ENCODE results near the gene SCGB2A2.
A peak's percentile ranks its signal among the peaks of the same experiment; 100 is the strongest.

The SCGB2A2 gene

DNA sequence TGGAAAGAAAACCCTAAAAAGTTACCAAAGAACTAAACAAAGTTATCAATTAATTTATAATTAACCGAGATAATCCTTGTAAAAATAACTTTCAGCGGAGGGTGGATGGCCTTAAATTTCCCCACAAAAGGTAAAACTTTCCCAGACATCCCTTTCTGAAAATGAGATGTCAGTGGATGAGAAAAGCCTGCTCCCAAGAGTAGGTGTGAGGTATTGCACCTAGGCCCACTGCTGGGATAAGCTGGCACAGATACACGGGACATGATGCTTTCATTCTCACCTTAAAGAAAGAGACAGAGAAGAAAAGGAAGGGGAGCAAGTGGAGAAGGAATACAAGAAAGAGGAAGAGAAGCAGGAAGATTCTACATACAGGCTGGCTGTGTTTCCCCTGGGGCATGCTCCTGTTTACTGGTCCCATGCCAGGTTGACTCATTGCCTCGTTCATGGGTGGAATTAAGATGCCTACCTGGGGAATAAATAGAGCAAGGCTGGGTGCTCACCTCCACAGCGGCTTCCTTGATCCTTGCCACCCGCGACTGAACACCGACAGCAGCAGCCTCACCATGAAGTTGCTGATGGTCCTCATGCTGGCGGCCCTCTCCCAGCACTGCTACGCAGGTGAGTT lies at the start of gene SCGB2A2:
Gene SCGB2A2 (plus strand): TSS at position 505 of the 625 bp plus-strand sequence. CDS start 59 bp downstream, at position 564.
- DNase-seq: peak; percentile 60

GRCh38 chr11:62221498-62221897 lies 48.5 kb upstream of the SCGB2A2 start:
- DNase-seq: no peak

DNA sequence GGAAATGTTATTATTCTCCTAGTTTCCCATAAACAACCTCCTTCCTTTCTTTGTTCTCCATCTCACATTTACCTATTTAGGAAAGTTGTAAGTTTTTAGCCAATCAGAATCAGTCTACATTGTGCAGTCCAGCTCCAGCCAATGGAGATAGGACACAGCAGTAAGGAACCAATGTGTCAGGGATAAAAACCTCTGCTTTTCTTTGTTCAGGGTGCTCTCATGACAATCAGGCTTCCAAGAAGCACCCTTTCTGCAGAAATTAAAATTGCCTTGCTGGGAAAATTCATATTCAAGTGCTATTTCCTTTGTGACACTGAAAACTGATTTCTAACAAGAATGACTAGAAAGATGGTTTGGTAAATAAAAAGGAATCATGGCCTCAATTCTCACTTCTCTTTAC lies 46.9 kb upstream of the SCGB2A2 start:
- peak; percentile 52 for DNase-seq

- DNase-seq: peak; percentile 11
Observed at GRCh38 chr11:62233730-62234129, 36.2 kb upstream of the SCGB2A2 start.

DNA sequence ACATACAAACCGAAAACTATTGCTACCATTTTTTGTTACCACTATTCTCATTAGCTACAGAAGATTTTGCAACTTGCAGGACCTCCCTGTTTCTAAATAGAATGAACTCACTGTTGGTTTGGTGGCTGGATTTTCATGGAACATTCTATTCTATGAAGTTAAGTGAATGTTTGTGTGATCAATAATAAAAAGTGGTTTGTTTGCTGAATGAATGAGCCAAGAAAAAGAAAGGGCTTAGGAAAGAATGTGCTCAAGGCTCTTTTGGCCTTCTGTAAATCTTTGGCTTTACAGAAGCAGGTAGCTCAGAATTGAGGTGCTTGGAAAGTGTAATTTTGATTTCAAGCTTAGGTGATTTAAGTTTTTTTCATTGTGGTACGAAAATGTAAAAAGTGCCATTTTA lies 33.8 kb upstream of the SCGB2A2 start:
- no peak for DNase-seq

DNA sequence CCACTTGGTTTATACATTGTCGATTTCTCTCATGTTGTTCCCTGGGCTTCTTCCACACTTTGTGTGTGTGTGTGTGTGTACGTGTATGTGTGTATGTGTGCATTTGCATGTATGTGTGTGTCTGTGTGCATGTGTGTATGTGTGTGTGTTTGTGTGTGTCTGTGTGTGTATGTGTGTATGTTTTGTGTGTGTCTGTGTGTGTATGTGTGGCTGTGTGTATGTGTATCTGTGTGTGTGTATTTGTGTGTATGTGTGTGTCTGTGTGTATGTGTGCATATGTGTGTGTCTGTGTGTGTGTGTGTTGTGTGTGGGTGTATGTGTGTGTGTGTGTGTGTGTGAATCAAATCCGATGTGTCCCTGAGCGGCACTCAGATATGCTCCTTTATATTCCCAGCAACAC lies 32.5 kb upstream of the SCGB2A2 start:
- no peak for DNase-seq

GRCh38 chr11:62238151-62238550 lies 31.8 kb upstream of the SCGB2A2 start:
- no peak for DNase-seq

DNA sequence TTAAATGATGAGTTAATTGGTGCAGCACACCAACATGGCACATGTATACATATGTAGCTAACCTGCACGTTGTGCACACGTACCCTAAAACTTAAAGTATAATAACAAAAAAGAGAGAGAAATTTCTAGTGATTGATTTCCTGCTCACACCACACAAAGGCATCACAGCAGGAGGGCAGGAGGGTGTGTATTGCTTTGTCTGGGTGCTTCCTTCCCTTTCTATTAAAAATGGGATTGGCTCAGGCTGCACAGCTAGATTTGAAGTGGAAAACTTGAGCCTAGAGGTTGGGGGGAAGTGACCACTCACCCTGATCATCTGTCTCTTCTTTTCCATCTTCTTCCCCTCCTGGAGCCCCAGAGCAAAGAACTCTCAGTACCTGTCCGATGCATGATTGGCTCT lies 28.9 kb upstream of the SCGB2A2 start:
- no peak for DNase-seq

DNA sequence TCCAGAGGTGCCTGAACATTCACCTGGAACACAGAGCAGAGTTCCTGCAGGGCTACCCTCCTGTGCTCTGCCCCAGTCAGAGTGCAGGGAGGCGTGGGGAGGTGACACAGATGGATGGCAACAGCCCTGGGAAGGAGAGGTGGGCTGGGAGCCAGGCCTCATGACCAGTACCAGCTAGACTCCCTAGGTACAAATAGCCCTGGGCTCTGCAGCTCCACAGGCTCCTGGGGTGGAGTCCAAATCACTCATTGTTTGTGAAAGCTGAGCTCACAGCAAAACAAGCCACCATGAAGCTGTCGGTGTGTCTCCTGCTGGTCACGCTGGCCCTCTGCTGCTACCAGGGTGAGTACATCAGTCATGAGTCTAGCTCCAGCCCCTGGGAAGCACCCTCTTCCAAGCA lies 27.9 kb upstream of the SCGB2A2 start, which contains the start of gene SCGB1D2:
Gene SCGB1D2 (plus strand): TSS at position 219 of the 400 bp plus-strand sequence. CDS start 69 bp downstream, at position 288.
- peak; percentile 46 for DNase-seq

DNA sequence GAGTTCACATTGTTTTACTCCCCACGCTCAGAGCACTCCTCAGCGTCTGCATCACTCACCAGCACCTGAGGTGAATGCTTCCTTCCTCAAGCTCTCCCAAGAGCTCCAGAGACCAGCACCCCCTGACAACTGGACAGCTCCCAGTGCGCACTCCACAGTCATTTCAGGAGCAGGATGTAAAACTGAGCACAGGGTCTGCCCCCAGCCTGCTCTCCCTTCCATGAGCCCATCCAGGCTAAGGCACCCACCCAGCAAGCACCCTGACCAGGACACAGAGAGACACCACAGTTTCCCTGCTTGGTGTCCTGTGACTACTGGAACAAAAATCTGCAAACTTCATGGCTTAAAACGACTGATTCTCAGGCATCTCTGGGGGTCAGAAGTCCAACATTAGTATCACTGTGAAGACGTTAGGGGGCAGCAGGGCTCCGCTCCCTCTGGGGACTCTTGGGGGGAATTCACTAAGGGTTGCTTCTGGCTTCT lies 24.6 kb upstream of the SCGB2A2 start:
- DNase-seq: no peak

- DNase-seq: no peak
Observed at GRCh38 chr11:62251698-62252097, 18.3 kb upstream of the SCGB2A2 start.

- no peak for DNase-seq
Observed at GRCh38 chr11:62253999-62254542, 15.9 kb upstream of the SCGB2A2 start.

GRCh38 chr11:62256281-62256680 lies 13.7 kb upstream of the SCGB2A2 start:
- DNase-seq: no peak

- peak; percentile 19 for DNase-seq
Observed at GRCh38 chr11:62260261-62260953, 9.6 kb upstream of the SCGB2A2 start.

DNA sequence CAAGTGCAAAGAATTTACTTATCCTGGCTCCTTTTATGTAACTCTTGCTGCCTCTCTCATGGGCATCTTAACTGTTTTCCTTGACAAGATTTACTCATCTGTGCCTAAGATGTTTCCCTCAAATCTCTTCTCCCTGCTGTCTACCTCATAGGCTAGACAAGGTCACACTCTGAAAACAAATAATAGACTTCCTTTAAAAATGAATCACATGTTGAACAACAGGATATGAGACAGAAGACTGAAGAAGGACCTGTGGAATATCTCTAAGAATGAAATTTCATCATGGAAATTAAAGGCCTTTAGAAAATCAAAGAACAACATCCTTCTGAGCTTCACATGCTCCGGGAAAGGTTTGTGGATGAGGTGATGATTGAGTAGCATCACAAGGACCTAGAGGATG lies 6.0 kb upstream of the SCGB2A2 start:
- DNase-seq: no peak

DNA sequence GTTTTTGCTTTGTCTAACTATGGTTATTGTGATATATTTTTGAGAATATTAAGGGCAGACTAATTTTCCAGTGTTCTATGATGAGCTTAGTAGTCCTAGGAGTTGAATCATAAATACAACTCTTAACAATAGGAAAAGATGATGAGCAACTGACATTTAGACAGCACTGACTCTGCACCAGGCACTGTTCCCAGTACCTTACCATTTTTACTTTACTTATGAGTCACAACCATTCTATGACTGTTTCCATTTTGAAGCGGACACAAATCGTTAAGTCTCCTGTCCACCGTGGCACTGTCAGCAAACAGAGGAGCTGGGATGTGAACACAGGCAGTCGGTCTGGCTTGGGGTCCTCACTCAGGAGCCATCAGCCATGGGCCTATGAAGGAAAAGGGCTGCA lies 3.4 kb upstream of the SCGB2A2 start:
- DNase-seq: peak; percentile 35

DNA sequence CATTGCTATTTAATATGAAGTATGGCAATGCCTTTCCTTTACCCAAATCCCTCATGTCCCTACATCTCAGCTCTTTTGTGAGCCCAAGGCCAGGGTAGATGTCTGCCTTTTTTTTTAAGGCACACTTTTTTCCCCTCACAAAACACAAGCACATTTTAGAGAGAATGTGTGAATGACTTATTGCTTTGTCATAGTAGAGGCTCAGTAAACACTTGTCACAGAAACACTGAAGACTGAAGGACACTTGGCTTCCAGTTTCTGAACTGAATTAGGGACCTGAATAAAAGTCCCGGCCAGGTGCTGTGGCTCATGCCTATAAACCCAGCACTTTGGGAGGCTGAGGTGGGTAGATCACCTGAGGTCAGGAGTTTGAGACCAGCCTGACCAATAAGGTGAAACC lies 2.9 kb upstream of the SCGB2A2 start:
- DNase-seq: no peak

DNA sequence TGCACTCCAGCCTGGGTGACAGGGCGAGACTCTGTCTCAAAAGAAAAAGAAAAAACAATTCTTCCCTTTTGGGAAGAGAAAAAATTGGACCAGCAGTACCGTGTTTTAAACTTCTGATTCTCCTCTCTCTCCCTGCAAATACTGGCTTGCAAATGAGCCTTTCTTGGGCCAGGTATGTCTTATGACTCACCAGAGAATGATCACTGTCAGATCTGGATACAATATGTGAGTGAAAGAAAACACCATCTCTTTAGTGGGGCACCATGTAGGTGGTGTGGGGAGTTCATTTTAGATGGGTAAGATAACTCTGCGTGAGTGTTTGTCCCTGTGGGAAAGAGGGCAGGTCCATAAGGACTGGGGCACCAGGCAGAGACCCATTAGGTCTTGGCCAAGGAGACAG lies 2.4 kb upstream of the SCGB2A2 start:
- DNase-seq: no peak

GRCh38 chr11:62273284-62273683 lies 3.3 kb downstream of the SCGB2A2 start:
- no peak for DNase-seq

DNA sequence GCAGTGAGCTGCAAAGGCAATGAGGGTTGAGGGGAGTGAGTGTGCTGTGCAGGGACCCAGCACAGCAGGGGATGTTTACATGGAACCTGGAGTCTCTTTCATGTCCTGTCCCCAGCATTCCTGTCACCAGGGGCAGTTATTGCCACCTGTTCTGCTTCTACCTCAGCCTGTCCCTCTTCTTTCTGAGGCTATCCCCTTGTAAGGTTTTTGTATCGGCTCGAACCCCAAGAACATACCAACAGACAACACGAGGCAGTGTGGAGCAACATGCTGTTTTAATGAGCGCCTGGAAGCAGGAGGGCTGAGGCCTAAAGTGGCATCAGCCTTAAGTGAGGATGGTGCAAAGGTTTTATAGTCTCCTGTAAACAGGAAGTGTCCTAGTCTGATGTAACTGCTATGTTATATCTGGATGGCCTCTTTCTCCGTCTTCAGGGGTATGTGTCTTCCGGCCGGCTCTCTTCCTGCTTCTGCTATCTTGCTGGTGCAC lies 3.9 kb downstream of the SCGB2A2 start:
- DNase-seq: peak; percentile 40

DNA sequence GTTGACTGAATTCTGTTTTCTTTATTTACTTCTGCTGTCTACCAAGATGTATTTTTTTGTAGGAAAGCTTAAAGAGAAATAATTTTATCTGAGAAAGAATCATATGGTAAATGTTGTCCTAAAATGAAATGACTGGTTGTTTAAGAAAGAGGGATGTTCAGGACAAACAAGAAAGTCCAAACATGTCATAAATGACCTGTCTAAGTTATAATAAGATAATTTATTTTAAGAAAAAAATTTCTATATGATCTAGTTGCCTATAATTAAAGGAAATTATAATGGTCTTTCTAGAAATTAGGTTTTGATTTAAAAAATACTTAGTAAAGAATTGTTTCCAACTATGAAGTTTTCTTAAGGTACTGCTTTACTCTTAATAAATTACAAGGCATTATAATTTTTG lies 10.5 kb downstream of the SCGB2A2 start:
- no peak for DNase-seq

- DNase-seq: peak; percentile 11
Observed at GRCh38 chr11:62295504-62295903, 25.5 kb downstream of the SCGB2A2 start.

GRCh38 chr11:62298975-62299374 lies 29.0 kb downstream of the SCGB2A2 start, which contains the start of gene SCGB1D4:
Gene SCGB1D4 (minus strand): TSS chr11:62299075. CDS start chr11:62299010, 65 bp downstream.
- DNase-seq: no peak

DNA sequence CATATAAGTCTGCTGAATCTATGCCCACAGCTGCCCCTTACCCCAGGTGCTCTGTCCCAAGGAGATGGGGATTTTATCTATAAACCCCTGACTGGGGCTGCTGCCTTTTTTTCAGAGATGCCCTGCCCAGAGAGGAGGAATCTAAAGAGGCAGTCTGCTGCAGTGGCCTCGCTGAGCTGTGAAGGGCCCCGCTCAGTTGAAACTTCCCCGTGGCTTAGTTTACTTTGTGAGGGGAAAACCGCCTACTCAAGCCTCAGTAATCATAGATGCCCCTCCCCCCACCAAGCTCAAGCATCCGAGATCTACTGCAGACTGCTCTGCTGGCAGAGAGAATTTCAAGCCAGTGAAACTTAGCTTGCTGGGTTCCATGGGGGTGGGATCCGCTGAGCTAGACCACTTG lies 36.3 kb downstream of the SCGB2A2 start:
- no peak for DNase-seq
